Measurements from ENCODE around the gene DNAJC9.

DNAJC9 gene

DNA sequence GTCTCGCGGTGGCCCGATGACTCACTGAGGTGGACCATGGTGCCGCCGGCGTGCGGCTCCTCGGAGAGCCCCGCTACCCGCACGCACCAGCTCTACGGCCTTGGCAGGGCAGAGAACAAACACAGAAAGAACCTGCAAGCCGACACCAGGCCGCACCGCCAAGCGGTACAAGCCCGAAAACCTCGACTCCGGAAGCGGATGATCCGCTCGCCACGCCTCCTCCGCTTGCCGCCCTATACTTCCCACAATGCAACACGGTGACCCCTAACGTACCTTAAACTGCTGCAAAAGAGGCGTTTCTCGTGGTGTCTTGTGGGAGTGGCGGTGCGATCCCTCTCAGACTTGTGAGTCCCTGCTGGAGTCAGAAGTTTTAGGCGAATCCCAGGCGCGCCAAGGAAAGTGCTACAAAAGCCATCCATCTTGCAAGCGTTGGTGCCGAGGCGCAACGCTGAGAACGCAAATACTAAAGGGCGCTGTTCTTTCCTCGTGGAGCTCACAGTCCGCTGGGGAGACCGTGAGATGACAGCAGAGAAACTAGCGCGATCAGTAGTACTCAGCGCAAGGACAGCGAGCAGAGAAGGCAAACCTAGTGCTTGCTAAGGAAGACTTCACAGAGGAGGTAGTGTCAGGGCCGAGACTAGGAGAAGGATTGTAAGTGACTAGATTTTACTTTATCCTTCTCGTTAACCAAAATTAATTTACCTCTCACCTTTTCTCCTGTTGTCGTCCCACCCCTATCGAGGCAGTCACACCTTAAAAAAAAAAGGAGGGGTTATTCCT lies 5.6 kb upstream of the DNAJC9 start, which contains the start of gene MRPS16:
TSS of gene MRPS16 (minus strand) at position 200 of the 780 bp plus-strand sequence. CDS start at position 38, 162 bp downstream.
- TF ChIP-seq, protein P1, sequence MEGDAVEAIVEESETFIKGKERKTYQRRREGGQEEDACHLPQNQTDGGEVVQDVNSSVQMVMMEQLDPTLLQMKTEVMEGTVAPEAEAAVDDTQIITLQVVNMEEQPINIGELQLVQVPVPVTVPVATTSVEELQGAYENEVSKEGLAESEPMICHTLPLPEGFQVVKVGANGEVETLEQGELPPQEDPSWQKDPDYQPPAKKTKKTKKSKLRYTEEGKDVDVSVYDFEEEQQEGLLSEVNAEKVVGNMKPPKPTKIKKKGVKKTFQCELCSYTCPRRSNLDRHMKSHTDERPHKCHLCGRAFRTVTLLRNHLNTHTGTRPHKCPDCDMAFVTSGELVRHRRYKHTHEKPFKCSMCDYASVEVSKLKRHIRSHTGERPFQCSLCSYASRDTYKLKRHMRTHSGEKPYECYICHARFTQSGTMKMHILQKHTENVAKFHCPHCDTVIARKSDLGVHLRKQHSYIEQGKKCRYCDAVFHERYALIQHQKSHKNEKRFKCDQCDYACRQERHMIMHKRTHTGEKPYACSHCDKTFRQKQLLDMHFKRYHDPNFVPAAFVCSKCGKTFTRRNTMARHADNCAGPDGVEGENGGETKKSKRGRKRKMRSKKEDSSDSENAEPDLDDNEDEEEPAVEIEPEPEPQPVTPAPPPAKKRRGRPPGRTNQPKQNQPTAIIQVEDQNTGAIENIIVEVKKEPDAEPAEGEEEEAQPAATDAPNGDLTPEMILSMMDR (conservative IDR thresholded peaks at IDR 0.05; ENCODE audit: control insufficient read depth, insufficient read depth, low read depth, low read length): no peak
- peak within 1 kb of the TSS; percentile 89 for H3K4me3 ChIP-seq (ENCODE audit: control insufficient read depth, low read depth, low read length)
- DNase-seq (ENCODE audit: low read depth): peak; percentile 97

DNA sequence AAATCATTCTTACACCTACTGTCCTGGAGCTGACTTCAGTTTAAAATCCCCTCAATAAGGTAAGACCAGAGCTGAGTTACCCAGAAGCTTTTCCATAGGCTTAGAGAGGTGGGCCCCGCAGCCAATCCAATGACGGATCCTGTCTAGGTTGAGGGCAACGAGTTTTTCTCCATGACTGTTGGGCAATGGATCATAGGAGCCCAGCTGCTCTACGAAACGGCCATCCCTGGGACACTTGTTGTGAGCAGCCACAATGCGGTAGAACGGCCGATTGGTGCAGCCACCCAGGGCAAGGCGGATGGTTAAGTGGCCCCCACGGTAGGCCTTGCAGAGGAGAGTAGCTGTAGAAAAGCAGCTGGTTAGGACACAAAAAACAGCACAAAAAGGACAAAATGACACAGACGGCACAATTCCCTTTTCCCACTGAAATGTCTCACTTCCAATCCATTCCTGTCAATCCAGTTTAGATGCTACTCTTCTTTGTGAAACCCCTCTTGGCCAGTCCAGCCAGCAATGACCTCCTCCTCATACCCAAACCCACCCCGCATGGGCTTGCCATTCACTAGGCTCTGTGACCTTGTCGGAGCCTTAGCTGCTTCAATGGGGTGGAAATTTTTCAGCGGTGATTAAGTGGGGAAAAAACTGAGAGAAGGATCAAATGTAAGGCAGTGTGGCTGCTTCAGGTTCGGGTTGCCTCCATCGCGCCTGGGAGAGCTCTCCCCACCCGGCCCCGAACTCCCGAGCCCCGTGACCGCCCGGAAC lies 4.8 kb upstream of the DNAJC9 start:
- TF ChIP-seq, protein P1 (conservative IDR thresholded peaks at IDR 0.05; ENCODE audit: control insufficient read depth, insufficient read depth, low read depth, low read length): no peak
- DNase-seq (ENCODE audit: low read depth): peak; percentile 30
- peak overlapping the region; percentile 89 for H3K4me3 ChIP-seq (ENCODE audit: control insufficient read depth, low read depth, low read length)

DNA sequence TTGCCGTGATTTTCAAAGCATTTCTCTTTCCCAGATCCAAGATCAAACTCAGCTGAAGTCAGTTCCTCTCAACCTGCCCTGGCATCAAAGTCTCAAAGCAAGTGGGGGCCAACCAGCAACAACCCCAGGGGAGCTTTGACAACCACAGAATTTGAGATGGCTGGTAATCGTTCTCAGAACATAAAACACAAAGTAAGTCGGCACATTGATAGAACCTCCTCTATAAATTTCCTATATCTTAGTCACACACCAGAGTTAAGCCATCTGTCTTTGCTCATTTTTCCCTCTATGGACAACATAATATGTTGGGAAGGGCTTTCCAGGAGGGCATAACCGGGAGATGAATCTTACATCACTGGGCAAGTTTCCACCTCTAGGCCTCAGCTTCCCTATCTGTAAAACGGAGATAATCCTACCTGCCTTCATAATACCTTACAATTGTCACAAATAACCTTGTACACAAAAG lies 1.2 kb upstream of the DNAJC9 start:
- H3K4me3 ChIP-seq (ENCODE audit: control insufficient read depth, low read depth, low read length): no peak overlapping the region
- TF ChIP-seq, protein P1 (conservative IDR thresholded peaks at IDR 0.05; ENCODE audit: control insufficient read depth, insufficient read depth, low read depth, low read length): no peak
- DNase-seq (ENCODE audit: low read depth): peak; percentile 41

GRCh38 chr10:73247509-73248258 lies 629 bp upstream of the DNAJC9 start:
- DNase-seq (ENCODE audit: low read depth): peak; percentile 8
- peak overlapping the region; percentile 88 for H3K4me3 ChIP-seq (ENCODE audit: control insufficient read depth, low read depth, low read length)
- TF ChIP-seq, protein P1 (conservative IDR thresholded peaks at IDR 0.05; ENCODE audit: control insufficient read depth, insufficient read depth, low read depth, low read length): no peak

GRCh38 chr10:73246322-73246645 lies 771 bp downstream of the DNAJC9 start:
- H3K4me3 ChIP-seq (ENCODE audit: control insufficient read depth, low read depth, low read length): peak overlapping the region; percentile 88
- TF ChIP-seq, protein P1 (conservative IDR thresholded peaks at IDR 0.05; ENCODE audit: control insufficient read depth, insufficient read depth, low read depth, low read length): no peak
- no peak for DNase-seq (ENCODE audit: low read depth)

DNA sequence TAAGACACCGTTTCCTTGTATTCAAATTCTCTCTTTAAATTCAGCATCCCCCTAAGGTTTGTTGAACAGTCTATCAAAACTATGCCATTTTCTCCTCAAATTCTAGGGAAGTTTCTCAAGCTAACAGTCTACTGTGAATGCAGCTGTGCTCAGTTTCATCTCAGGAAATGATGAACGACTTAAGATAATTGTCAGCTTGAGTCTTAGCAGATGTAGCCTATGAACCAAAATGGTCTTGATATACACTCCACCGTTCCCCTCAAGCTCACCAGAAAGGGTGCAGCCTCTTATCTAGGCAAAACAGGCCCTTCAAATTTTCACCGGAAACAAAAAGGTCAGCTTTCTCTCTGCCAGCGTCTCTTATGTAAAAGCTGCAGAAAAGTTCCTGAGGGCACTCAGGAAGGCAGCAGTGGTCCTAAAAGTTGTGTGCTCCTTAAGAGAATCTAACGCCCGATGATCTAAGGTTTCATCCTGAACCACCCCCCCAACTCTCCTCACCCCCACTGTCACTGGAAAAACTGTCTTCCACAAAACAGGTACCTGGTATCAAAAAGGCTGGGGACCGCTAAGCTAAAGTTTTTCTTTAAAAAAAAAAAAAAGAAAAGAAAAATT lies 2.1 kb downstream of the DNAJC9 start:
- peak overlapping the region; percentile 88 for H3K4me3 ChIP-seq (ENCODE audit: control insufficient read depth, low read depth, low read length)

More for the DNA sequence above, 2.1 kb downstream of the DNAJC9 start:
- peak; percentile 15 for DNase-seq (ENCODE audit: low read depth)
- TF ChIP-seq, protein P1 (conservative IDR thresholded peaks at IDR 0.05; ENCODE audit: control insufficient read depth, insufficient read depth, low read depth, low read length): no peak
